GM21528 (cell line): ENCODE measurements around the gene GPR176.

Source experiments
- ATAC-seq: cut with Tn5 transposase; IDR thresholded peaks from one replicate; pipeline ENCODE4 v1.9.1; 2021; ENCODE audit warnings: mild to moderate bottlenecking, moderate library complexity; ENCODE audit not compliant: unreplicated experiment, low FRiP score

Gene GPR176

GRCh38 chr15:39787479-39787878 is 132.6 kb downstream of the GPR176 start:
- no peak for ATAC-seq

GRCh38 chr15:39786447-39787056 is 133.5 kb downstream of the GPR176 start:
- no peak for ATAC-seq

- no peak for ATAC-seq
These were observed 134.2 kb downstream of the GPR176 start for GRCh38 chr15:39785841-39786240.

DNA sequence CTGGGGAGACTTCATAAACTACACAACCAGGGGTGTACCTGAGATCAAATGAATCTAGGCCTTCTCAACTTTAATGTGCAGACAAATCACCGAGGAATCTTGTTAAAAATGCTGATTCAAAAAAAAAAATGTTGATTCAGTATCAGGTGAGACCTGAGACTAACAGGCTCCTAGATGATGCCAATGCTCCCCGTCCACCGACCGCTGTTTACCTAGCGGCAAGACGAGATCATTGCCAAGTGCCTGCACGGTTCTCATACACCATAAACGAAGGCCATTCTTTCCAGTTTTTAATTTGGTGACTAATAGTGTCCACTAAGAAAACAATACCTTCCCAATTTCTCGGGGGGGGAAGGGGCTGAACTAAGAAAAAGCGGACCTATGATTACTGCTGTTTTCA is 134.9 kb downstream of the GPR176 start:
- ATAC-seq: no peak

DNA sequence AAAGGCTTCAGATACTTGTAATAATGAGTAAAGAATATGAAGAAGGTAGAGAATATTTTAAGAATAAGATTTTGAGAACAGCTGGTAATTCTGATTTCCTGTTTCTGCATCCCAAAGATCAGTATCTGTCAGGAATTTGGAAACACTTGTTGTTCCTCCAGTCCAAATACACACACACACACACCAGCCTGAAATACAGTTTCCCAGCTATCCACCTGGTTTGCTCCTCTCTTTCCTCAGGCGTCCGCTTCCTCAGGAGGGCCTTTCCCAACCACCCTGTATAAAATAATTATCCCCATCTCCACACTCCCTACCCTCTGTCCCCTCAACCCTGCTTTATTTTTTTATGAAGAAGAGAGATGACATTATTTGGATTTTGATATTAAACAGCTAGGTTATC is 135.4 kb downstream of the GPR176 start:
- no peak for ATAC-seq

GRCh38 chr15:39784125-39784524 is 135.9 kb downstream of the GPR176 start:
- no peak for ATAC-seq

DNA sequence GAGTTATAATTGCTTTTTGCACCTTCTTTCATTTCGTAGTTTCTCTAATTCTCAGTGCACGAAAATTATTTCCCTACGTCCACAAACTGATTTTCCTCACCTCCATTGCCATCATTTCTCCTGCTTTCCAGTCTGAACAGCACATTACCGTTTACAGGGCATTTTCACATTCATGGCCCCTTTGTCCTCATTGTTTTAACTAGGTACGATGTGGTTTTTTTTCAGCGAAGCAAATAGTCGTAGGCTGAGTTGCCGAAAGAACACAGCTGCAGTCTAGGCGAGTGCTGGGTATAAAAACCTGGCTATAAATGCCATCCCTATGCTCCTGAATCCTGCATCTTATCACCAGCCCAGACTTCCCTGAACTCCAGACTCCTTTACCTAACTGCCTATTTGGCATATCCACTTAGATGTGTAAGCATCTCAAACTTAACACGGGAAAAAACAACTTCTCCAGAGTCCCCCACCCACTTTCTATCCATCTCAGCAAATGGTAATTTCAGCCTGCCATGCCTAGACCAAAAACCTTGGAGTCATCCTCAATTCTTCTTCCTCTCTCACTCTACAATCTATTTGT is 136.7 kb downstream of the GPR176 start:
- ATAC-seq: no peak

DNA sequence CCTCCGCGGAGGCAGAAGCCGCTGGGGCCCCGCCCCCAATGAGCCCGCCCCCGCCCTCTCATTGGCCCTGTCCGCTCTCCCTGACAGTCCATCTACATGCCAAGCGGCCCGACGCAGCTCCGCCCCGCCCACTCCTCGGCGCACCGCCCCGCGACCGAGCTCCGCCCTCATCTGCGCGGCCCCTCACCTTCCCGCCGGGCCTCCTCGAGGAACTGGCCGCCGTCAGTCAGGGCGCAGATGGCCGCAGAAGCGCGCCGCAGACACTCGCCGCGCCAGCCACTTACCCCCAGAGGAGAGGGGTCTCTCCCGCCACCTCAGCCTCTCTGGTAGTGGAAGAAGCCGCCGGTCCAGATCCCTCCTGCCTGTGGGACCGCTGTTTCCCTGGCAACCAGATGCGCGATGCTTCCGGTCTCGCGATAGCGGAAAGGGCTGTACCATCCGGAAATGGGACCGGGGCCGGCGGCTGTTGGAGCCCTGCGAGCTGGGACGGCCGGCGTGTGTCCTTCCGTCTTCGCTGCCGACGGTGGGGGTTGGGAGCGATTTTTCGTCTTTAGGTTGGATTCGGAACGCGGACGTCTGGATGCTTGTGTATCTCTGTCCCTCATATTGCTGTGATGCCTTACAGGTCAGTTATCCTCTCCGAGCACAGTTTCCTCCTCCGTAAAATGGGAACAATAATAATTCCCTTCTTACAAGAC is 137.5 kb downstream of the GPR176 start, which contains the start of gene FSIP1:
TSS of gene FSIP1 (minus strand) at position 401 of the 698 bp plus-strand sequence. CDS start 6,317 bp downstream, outside the sequence.
- peak; percentile 96 for ATAC-seq

GRCh38 chr15:39781967-39782302 is 138.1 kb downstream of the GPR176 start:
- ATAC-seq: no peak

GRCh38 chr15:39781147-39781966 is 138.7 kb downstream of the GPR176 start:
- ATAC-seq: no peak

DNA sequence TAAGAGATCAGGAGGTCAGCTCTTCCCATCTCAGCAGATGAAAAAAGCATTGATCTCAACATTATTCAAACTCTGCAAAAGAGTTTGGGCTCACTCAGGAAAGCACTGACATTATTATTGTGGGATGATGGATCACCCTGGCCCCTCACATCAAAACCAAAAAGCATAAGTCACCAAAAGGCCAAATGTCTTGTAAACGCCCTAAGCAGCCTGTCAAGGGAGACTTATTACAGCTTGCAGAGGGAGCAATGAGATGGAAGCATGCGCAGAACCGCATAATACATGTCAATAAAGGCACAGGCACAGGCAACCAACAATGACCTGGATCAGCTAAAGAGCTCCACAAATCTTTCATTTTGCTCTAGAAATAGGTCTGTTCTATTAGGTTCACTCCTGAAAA is 142.0 kb downstream of the GPR176 start:
- no peak for ATAC-seq

GRCh38 chr15:39777496-39777895 is 142.6 kb downstream of the GPR176 start:
- no peak for ATAC-seq

GRCh38 chr15:39776068-39776467 is 144.0 kb downstream of the GPR176 start:
- no peak for ATAC-seq

DNA sequence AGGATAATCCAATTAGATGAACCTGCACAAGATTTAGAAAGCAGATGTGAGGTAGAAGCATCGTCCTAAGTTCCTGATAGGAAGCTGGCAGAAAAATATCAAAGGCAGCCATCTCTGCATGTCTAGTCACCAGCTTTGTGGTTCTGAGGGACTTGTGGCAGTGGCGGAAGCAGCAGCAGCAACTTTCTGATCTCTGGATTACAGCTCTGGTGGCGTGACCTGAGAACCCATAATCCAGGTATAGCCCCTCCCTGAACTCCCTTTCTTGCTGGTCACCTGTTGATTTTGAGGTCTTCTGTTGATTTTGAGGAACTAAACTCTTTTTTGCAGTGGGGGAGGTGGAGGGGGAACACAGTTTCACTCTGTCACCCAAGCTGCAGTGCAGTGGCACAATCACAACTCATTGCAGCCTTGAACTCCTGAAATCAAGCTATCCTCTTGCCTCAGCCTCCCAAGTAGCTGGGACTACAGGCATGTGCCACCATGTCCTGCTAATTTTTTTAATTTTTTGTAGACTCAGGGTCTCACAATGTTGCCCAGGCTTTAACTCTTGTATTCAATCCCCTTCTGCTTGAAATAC is 145.3 kb downstream of the GPR176 start:
- no peak for ATAC-seq

- ATAC-seq: no peak
These were observed 149.0 kb downstream of the GPR176 start for GRCh38 chr15:39770748-39771689.

- ATAC-seq: no peak
These were observed 152.1 kb downstream of the GPR176 start for GRCh38 chr15:39767921-39768320.

DNA sequence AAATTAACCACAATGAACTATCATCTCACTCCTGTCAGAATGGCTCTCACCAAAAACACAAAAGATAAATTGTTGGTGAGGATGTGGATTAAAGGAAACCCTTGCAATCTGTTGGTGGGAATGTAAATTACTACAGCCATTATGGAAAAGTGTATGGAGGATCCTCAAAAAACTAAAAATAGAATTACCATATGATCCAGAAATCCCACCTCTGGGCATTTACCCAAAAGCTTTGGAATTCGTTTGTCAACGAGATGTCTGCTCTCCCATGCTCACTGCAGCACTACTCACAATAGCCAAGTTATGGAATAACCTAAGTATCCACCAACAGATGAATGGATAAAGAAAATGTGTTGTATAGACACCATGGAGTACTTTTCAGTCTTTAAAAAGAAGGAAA is 159.1 kb downstream of the GPR176 start:
- ATAC-seq: no peak

DNA sequence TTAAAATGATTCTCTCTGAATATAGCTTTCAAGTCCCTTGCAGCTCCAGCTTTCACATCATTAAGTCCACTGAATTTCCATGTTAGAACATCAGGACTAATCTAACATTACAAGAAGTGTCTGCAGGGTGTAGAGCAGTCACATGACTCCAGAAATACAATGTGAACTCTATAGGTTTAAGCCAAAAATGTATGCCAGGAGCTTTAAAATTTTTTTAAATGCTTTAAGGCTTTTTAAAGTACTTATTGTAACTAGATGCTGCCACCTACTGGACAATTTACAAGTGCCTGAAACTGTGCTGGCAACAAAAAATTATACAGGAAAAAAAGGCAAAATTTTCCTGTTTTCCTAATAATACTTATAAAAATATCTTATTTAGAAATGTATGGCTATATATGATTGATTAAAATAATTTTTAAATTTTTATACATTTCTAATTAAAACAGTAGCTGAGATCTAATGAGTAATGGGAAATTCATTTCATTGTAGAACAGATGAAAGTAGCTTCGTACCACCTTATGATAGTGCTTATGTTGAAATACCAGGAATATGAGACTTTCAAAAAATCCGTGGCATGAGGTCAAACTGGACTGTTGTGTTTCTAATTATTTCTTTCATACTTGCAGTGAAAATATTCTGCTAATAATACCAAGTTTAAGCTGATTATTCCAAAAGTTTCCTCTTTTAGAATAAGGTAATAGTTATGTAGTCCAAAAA is 163.1 kb downstream of the GPR176 start:
- ATAC-seq: no peak

- ATAC-seq: no peak
These were observed 167.1 kb downstream of the GPR176 start for GRCh38 chr15:39752991-39753390.
